OCI-M1 (cell line): Measurements from ENCODE around the gene ADH1B.
"Not testable (repeated sequence)": the region's sequence is repeated elsewhere in the genome, so short reads cannot be mapped to it uniquely, and the experiment has no call there.

Experiments used
- DNase-seq: peaks from one replicate; lab custom pipeline; 2025; lab: John Stamatoyannopoulos, UW

ADH1B gene

DNA sequence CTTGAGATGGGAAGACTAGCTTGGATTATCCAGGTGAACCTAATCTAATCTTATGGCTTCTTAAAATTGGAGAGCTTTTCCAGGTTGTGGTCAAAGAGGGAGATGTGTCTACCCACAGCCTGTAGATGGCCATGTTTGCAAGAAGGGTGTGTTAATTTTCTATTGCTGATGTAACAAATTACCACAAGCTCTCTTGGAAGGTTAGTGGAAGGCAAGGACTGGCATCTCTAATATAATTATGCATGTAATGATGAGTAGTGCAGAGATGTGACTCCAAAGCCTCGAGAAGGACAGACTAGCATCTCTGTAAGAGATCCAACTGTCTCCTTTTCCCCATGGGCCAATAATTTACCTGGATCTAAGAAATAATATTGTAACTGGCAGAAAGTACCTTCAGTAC is 3.2 kb upstream of the ADH1B start:
- DNase-seq = no peak

GRCh38 chr4:99323756-99324155 is 2.6 kb upstream of the ADH1B start:
- DNase-seq = no peak

DNA sequence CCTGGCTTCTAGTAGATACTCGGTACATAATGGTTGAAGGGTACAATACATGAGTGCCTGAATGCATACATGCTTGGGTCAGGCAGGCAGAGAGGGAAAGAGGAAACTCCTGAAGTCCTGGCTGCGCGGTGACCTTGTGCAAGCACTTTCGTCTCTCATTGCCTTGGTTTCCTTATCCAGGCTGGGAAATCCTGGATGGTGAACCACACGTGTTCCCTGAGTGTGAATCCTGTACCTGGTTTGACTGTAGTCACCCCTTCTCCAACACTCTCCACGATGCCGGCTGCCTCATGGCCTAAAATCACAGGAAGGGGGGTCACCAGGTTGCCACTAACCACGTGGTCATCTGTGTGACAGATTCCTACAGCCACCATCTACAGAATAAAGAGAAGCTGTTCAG is 3.4 kb downstream of the ADH1B start:
- DNase-seq = not testable (repeated sequence)

- no peak for DNase-seq
These were observed 3.8 kb downstream of the ADH1B start for GRCh38 chr4:99317354-99317753.

GRCh38 chr4:99315839-99316238 is 5.4 kb downstream of the ADH1B start:
- no peak for DNase-seq

- no peak for DNase-seq
These were observed 7.0 kb downstream of the ADH1B start for GRCh38 chr4:99314211-99314610.

- DNase-seq = no peak
These were observed 10.8 kb downstream of the ADH1B start for GRCh38 chr4:99310389-99310788.

DNA sequence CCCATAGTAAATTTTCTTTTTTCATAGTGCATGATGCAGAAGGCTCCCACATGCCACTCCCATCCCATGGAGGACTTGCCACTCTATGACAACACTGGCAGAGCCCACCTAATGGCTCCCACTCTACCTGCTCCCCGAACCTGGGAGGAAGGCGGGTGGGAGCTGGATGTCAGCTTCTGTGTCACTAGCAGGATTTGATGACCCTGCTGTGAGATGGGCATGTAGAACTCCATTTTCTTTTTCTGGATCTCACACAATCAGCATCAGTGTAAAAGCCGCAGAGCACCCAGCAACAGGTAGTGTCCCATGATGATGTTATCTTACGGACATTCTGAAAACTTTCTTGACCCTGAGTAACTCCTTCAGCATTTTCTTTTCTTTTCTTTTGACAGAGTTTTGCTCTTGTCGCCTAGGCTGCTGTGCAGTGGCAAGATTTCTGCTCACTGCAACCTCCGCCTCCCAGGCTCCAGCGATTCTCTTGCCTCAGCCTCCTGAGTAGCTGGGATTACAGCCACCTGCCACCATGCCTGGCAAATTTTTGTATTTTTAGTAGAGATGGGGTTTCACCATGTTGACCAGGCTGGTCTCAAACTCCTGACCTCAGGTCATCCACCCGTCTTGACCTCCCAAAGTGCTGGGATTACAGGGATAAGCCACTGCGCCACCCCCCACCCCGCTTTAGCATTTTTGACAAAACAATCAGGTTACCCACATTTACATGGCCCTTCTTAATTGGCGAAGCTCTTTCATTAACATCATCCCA is 15.4 kb downstream of the ADH1B start:
- no peak for DNase-seq

DNA sequence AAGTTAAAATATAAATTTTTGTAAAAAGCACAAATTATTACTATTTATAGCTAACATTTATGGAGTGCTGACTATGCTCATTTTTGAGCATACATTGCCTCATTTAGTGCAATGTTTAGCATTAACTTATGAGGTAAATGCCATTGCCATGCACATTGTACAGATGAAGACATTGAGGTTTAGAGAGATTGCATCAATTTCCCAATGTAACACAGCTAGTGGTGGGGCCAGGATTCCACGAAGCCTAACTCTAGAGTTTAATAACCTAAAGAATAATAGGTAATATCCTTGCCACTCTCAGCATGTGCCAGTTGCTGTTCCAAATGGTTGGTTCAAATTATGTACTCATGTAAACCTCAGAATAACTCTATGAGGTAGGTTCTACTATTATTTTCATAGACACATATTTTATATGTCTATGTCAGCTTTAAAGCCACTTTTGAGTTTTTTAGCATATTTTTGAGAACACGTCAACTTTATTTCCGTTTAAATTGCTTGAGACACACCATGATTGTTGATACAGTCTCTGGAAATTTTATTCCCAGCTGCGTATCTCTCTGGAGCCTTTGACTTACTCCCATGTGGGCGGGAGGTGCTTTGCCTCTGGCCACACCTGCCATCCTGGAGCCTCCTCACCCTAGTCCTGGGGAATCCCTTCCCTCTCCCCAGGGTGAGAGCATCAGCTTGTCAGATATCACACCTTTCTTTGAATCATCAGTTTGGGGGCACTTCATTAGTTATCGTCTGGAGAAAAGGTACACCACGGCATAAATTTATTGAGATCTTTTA is 19.6 kb downstream of the ADH1B start:
- DNase-seq = no peak

DNA sequence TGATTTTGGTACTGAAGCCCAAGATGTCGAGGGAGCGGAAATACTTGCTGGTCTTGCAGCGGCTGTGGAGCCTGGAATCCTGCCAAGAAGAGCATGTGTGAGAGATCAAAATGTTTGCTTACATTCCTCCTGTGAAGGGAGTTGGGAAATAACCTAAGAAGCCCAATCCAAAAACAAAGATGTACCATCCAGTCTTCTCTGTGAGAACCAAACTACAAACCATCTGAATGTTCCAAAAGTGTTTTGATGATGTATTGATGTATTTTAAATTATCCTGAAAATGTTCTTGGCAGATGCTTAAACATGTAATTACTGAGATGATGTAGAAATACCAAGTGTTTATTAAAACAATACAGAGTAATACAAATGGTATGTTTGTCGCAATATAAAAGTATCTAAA is 20.3 kb downstream of the ADH1B start:
- peak; percentile 1 for DNase-seq

- no peak for DNase-seq
These were observed 27.8 kb downstream of the ADH1B start for GRCh38 chr4:99293357-99293756.

- DNase-seq = no peak
These were observed 30.1 kb downstream of the ADH1B start, which contains the start of gene ADH1A for GRCh38 chr4:99290848-99291786. Gene ADH1A, minus strand, starts transcription at chr4:99290985. Its CDS starts 71 bp downstream, at chr4:99290914.

GRCh38 chr4:99285387-99285786 is 35.8 kb downstream of the ADH1B start:
- no peak for DNase-seq

DNA sequence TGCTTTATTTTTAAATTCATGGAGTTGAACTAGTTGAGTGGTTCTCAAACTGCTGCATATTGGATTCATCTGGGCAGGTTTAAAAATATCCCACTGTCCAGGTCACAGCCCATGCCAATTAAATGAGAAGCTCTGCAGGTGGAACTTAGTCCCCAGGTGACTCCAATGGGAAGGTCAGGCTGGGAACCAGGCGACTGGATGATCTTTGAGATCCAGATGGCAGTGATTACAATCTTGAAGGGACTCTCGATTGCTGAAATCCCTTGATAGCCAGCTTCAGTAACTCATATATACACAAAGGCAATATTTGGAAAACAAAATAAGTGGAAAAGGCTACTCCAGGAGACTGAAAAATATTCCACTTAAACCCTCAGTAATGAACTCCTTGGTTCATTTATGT is 38.5 kb downstream of the ADH1B start:
- DNase-seq = no peak

DNA sequence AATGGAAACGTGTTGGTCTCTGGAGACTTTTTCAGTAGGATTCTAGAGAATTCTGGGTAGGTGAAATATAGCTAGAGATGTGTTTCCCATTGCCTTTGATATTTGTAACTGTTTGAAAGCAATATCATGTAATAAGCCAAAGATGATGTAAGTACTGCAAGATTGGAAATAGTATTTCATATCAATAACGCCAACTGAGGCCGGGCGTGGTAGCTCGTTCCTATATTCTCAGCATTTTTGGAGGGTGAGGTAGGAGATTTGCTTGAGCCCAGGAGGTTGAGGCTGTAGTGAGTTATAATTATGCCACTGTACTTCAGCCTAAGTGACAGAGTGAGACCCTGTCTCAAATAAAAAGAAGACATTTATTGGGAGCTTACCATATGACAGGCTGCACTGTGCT is 39.9 kb downstream of the ADH1B start:
- DNase-seq = no peak

DNA sequence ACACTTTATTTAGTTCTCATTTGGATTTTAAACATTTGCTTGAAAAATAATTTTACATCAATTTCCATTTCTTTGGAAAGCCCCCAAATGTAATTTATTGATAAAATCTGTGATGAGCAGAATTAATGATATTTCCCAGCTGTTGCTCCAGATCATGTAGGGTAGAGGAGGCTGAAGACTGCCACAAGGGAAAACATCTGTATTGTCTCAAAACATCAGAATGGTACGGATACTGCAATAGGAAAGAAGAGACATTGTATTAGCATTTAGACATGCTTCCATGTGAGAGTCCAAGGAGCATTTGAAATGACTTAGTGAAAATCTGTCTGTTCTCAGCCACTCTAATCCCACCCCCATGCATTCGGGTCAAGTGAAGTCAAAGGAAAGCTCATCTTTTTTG is 44.8 kb downstream of the ADH1B start:
- no peak for DNase-seq

- DNase-seq = no peak
These were observed 45.3 kb downstream of the ADH1B start for GRCh38 chr4:99275885-99276284.

GRCh38 chr4:99275050-99275449 is 46.2 kb downstream of the ADH1B start:
- no peak for DNase-seq

DNA sequence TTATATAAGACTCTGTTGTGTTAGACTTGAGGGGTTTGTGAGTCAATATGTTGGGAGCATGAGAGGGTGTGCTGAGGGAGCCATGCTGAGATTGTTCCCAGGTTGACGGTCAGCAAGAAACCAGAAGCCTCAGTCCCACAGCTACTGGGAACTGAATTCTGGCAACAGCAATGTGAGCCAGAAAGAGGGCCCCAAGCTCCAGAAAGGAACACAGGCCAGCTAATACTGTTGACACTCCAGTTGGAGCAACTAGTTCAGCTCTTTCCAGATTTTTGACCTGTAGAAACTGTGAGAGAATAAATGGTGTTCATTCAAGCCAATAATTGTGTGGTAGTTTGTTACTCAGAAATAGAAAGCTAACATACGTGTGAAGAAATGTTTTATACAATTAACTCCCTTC is 47.5 kb downstream of the ADH1B start:
- DNase-seq = no peak

GRCh38 chr4:99264927-99265326 is 56.3 kb downstream of the ADH1B start:
- no peak for DNase-seq
